DMS153 treated with DMSO at 0.1 percent for 48 hours (cell line): Measurements from ENCODE around the gene ASXL2.
"Not testable (repeated sequence)": the region's sequence is repeated elsewhere in the genome, so short reads cannot be mapped to it uniquely, and the experiment has no call there.

ENCODE experiments used
- DNase-seq: peaks from one replicate; lab custom pipeline; 2025; ENCODE audit not compliant: unreplicated experiment; lab: John Stamatoyannopoulos, UW

The ASXL2 gene

DNA sequence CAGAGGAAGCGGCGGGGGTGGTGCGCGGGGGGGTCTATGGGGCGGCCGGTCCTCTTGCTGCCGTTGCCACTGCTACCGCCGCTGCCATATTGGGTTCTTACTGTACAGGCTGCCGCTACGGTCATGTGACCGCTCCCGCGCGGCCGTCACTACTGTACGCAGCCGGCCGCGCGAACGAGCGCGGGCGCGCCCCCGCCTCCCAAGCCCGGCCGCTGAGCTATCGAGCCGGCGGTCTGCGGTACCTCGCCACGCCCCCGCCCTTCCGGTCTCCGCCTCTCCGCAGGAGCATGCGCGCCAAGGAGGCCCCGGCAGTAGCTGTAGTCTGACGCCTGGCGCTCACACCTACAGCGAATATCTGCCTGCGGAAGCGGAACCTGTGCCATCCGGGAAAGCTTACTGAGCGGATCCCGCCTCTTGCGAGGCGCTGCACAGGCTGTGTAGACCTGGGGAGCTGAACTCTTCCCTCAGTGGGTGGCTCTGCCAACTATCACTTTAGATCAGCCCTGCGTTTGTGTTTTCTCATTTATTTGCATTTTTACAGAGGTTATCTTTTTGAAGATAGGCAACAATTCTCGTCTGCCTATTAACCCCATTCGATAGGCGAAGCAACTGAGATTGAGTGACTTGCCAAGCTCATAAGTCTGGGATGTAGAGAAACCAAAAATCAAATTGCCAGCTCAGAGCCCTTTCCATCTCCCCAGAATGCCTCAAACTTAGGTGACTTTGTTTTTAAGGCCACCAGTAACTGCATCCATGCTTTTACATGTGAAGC is at the start of gene ASXL2:
Gene ASXL2 (minus strand): TSS at position 127 of the 772 bp plus-strand sequence. CDS start 265 bp downstream, outside the sequence.
- DNase-seq = peak; percentile 96

DNA sequence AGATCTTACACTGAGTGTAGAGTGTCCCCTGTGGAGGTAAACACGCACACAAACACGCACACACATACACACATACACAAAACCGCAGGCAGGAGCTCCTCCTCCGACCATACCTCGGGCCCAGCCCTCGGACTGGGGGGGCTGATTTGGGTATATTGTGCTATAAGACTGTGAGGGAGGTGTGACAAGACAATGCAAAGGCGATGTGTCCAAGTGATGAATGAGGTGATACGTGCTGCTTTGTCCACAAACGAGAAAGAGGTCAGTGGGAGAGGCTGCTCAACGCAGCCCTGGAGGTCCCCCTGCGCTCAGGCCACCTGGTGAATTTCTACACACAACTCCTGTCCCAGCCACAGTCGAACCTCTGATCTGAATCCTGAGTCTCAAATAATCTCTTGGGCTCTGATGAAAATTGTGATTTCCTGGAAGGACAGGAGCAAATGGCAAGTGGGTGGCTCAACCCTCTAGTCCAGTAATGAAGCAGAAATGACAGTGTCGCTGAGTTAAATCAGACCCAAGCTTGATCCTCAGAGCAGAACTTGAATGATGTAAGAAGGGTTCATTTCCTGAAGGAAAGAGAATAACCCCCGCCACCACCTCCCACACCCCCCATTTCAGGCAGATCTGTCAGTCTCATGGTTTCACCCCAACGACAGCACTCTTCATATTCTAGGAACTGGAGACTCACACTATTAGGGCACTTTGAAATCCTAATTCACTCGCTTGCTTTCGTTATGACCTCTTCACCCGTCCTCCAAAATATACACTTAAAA is 48.9 kb upstream of the ASXL2 start:
- DNase-seq = no peak

DNA sequence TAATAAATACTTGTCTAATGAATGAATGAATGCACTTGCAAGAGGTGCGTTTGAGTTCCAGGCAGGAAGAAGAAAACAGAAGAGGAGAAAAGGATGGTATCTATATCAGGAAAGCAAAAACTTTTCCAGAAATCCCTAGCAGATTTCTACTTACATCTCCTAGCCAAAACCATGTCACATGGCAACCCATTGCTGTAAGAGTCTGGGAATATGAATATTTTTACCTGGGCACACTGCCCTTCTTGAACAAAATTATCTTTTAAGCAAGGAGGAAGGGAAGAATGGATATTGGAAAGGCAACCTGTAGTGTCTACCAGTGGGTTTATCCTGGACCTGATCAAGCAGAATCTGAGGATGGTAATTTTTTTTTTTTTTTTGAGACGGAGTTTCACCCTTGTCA is 44.2 kb upstream of the ASXL2 start:
- DNase-seq = no peak

DNA sequence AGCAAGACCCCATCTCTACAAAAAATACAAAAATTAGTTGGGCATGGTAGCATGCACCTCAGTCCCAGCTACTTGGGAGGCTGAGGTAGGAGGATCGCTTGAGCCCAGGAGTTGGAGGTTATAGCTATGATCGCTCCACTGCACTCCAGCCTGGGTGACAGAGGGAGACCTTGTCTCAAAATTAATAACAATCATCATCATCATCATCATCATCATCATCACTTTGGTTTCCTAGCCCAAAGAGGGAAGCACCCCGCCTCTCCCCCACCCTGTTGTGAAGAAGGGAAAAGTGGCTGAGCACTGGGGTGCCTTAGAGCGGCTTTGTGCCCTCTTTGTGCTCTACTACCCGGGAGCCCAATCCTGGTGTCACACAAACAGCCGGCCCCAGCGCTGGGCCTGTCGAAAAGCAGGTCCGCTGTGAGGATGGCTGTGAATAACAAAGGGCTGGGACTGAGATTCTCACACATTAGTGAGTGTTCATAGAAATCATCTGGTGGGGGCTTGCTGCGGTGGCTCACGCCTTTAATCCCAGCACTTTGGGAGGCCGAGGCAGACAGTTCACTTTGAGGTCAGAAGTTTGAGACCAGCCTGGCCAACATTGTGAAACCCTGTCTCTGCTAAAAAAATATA is 42.6 kb upstream of the ASXL2 start:
- no peak for DNase-seq

DNA sequence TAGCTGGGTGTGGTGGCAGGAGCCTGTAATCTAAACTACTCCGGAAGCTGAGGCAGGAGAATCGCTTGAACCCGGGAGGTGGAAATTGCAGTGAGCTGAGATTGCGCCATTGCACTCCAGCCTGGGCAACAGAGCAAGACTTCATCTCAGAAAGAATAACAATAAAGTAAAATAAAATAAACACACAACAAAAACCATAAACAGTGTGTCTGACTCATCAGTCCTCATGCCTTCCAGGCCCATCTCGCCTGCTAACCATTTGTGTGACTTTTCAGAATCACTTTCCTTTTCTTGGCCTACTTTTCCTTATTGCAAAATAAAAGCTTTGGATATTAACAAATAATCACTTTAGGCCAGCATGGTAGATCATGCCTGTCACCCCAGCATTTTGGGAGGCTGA is 42.0 kb upstream of the ASXL2 start:
- no peak for DNase-seq

DNA sequence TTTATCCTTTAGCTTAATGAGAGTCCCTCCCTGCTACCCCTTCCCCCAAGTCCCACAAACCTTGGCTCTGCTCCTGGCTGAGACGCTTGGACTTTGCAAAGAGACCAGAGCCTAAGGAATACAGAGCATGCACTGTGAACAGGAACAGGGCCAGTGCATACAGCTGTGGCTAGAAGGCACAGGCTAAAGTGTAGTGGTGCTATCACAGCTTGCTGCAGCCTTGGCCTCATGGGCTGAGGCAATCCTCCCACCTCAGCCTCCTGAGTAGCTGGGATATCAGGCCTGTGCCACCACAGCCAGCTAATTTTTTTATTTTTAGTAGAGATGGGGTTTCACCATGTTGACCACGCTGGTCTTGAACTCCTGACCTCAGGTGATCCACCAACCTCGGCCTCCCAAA is 39.5 kb upstream of the ASXL2 start:
- DNase-seq = no peak

DNA sequence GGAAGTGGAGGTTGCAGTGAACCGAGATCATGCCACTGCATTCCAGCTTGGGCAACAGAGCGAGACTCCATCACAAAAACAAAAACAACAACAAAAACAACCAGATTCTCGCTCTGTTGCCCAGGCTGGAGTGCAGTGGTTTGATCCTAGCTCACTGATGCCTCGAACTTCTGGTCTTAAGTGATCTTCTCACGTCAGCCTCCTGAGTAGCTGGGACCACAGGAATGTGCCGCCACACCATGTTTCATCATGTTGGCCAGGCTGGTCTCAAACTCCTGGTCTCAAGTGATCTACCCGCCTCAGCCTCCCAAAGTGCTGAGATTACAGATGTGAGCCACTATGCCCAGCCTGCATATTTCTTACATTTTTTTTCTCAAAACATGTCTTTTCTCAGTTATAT is 39.1 kb upstream of the ASXL2 start:
- not testable (repeated sequence) for DNase-seq

DNA sequence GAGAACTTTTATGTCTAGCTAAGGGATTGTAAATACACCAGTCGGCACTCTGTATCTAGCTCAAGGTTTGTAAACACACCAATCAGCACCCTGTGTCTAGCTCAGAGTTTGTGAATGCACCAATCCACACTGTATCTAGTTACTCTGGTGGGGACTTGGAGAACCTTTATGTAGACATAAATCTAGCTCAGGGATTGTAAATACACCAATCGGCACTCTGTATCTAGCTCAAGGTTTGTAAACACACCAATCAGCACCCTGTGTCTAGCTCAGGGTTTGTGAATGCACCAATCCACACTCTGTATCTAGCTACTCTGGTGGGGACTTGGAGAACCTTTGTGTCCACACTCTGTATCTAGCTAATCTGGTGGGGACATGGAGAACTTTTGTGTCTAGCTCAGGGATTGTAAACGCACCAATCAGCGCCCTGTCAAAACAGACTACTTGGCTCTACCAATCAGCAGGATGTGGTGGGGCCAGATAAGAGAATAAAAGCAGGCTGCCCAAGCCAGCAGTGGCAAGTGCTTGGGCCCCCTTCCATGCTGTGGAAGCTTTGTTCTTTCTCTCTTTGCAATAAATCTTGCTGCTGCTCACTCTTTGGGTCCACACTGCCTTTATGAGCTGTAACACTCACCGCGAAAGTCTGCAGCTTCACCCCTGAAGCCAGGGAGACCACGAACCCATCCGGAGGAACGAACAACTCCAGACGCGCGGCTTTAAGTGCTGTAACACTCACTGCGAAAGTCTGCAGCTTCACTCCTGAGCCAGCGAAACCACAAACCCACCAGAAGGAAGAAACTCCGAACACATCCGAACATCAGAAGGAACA is 37.9 kb upstream of the ASXL2 start:
- not testable (repeated sequence) for DNase-seq

DNA sequence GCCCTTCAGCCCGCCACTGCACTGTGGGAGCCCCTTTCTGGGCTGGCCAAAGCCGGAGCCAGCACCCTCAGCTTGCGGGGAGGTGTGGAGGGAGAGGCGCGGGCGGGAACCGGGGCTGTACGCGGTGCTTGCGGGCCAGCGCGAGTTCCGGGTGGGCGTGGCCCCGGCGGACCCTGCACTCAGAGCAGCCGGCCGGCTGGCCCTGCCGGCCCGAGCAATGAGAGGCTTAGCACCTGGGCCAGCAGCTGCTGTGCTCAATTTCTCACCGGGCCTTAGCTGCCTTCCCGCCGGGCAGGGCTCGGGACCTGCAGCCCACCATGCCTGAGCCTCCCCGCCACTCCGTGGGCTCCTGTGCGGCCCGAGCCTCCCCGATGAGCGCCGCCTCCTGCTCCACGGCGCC is 37.1 kb upstream of the ASXL2 start:
- not testable (repeated sequence) for DNase-seq

DNA sequence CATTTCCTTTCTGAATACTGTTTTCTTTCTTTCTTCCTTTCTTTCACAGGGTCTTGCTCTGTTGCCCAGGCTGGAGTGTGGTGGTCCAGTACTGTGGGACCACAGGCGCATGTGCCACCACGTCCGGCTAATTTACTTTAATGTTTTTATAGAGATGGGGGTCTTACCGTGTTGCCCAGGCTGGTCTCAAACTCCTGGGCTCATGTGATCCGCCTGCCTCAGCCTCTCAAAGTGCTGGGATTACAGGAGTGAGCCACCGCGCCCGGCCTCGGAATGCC is 35.3 kb upstream of the ASXL2 start:
- DNase-seq = not testable (repeated sequence)

DNA sequence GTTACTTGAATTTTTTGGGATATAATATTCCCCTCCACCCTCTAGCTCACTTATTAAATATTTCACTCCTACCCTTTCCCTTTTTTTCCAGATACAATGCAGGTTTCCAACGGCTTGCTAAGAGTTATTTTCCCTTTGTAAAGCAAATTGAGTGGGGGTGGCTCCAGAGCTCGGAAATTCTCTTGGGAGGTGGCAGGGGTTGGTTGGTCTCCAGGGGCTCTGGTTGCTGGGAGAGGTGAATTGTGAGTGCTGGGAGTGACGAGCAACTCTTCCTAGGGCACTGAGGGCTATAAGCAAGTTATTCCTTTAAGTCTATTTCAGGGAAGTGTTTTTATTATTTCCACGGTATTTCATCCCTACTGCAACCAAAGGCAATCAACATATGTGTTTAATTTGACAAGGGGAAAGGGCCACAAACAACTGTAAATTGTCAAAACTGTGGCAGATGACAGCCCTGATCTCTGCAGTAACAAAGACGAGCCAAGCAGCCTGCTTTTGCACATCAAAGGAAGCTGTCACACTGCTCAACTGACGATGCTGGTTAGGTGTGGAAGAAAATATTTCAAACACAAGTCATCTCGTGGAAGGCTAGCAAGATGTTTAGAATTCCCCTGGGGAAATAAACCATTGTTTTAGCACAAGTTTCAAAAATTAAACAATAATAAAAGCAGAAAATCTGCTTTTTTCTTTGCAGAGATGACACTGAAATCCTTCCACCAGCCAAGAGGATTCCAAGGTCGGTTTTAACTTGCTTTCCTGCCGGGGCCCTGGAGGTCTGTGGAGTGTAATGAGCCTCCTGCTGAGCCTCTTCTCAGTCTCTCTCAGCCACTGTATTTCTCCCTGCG is 34.8 kb upstream of the ASXL2 start:
- DNase-seq = no peak

DNA sequence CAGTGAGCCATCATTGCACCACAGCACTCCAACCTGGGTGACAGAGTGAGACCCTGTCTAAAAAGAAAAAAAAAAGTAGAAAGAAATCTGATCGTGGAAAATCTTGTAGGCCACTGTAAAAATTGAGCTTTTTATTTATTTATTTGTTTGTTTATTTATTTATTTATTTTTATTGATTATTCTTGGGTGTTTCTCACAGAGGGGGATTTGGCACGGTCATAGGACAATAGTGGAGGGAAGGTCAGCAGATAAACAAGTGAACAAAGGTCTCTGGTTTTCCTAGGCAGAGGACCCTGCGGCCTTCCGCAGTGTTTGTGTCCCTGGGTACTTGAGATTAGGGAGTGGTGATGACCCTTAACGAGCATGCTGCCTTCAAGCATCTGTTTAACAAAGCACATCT is 31.3 kb upstream of the ASXL2 start:
- not testable (repeated sequence) for DNase-seq

DNA sequence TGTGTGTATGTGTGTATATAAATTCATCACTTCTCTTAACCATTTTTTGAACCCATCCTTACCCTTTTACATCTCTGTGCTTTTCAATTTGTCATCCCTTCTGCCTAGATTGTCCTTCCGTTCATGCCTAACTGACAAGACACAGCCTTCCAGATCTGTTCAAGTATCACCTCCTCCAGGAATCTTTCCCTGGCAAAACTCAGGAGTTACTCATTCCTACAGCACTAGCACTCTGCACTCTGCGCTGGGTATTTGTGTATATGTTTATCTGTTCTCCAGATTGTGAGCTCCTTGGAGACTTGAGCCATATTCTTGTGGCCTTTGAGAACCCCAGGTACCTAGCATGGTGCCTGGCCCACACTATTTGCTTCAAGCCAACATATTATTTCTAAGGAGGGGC is 26.8 kb upstream of the ASXL2 start:
- no peak for DNase-seq

DNA sequence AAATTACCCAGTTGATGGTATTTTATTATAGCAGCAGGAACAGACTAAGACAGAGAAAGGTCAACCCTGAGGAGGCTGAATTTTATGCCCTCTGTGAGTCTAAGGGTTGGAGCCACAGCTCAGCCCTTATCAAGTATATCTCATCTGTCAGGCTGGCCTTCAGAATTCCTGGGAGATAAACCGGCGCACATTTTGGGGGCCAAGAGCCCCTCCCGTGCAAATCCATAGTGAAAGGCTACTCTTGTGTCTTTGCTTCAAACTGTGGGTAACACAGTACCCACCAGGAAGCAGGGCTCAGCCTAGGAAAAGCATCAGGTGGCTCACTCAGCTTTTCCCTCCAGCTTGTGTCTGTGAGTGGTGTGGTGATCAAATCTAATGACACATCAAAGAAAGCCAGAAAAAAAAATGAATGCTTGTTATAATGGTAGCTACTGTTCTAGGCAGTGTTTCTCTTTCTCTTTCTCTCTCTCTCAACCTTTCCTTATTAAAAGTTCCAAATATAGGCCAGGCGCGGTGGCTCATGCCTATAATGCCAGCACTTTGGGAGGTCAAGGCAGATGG is 25.0 kb upstream of the ASXL2 start:
- no peak for DNase-seq

DNA sequence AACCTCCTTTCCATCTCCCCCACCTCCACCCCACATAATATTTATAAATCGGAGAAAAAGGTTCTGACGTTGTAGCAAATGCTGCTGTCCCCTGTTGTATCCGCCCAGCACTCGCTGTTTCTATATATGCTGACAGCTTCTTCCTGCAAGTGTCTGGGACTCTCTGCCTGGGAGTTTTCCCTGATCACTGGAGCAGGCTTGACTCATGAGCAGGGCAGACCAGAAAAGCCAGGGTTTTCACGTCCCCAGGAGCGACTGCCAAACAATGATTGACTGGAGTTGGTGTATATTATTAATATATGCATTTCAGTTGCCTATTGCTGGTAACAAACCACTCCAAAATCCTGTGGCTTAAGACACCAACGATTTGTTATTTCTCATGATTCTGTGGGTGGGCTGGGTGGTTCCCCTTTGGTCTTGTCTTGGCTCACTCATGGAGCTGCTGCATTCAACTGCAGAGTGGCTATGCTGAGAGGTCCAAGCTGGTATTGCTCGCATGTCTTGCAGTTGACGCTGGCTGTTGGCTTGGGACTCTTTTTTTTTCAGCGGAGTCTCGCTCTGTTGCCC is 21.2 kb upstream of the ASXL2 start:
- no peak for DNase-seq

DNA sequence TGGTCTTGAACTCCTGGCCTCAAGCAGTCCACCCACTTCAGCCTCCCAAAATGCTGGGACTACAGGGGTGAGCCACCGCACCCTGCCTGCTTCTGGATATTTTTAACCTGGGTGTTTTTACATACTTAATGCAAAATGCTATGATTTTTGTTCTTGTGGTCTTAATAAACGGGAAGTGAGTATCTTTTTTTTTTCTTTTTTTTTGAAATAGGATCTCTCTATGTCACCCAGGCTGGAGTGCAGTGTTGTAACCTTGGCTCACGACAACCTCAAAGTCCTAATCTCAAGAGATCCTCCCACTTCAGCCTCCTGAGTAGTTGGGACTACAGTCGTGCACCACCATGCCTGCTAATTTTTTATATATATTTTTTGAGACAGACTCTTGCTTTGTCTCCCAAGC is 19.2 kb upstream of the ASXL2 start:
- DNase-seq = no peak

DNA sequence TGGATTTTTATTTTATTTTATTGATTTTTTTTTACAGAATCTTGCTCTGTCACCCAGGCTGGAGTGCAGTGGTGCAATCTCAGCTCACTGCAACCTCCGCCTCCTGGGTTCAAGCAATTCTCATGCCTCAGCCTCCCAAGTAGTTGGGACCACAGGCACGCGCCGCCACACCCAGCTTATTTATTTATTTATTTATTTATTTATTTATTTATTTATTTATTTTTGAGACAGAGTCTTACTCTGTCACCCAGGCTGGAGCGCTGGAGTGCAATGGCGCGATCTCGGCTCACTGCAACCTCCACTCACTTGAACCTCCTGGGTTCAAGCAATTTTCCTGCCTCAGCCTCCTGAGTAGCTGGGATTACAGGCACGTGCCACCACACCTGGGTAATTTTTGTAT is 18.0 kb upstream of the ASXL2 start:
- DNase-seq = not testable (repeated sequence)

DNA sequence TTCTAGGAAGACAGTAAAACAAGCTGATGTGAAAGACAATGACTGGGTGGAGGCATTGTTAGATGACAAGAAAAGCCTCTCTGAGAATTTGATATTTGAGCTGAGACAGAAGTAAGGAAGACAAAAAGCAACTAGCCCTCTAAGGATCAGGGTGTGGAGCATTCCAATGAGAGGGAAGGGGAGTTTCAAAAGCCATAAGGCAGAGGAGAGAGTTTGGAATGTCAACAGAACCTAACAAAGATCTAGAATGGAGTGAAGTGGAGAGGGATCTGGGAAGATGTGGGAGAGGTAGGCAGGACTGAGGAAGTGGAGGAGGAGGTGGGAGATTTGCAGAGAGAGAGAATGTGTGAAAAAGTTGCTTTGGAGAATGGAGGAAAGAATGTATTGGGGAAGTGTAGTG is 17.3 kb upstream of the ASXL2 start:
- DNase-seq = no peak

DNA sequence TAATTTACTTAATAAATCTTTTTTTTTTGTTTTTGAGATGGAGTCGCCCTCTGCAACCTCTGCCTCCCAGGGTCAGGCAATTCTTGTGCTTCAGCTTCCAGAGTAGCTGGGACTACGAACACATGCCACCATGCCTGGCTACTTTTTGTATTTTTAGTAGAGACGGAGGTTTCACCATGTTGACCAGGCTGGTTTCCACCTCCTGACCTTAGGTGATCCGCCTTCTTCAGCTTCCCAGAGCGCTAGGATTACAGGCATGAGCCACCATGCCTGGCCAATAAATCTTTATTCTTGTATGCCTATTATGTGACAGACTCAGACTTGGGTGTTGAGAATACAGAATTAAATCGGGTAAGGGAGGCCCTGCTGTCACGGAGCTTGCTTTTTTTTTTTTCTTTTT is 16.7 kb upstream of the ASXL2 start:
- DNase-seq = no peak
